GM18511 (cell line): ENCODE data around the gene TRIM68.

ENCODE experiments used
- ATAC-seq: cut with Tn5 transposase; IDR thresholded peaks from one replicate; pipeline ENCODE4 v1.9.1; 2021; ENCODE audit warnings: mild to moderate bottlenecking, moderate library complexity; ENCODE audit not compliant: unreplicated experiment

TRIM68 gene

DNA sequence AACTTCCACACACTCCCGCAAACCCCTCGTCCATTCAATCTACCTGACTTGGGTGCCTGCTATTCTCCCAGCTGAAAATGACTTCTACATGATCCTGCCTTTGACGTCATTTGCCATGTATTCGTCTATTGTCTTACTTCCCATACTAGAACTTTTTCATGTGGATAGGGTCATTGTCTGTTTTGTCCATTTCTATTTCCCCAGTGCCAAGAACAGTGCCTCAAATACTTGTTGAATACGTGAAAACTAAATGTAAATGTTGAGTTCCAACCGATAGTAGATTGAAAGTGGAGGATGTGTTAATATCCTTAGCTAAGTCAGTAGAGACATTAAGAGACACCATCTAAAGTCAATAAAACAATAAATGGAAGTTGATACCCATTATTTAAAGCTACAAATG lies 935 bp downstream of the TRIM68 start:
- ATAC-seq, result no peak

DNA sequence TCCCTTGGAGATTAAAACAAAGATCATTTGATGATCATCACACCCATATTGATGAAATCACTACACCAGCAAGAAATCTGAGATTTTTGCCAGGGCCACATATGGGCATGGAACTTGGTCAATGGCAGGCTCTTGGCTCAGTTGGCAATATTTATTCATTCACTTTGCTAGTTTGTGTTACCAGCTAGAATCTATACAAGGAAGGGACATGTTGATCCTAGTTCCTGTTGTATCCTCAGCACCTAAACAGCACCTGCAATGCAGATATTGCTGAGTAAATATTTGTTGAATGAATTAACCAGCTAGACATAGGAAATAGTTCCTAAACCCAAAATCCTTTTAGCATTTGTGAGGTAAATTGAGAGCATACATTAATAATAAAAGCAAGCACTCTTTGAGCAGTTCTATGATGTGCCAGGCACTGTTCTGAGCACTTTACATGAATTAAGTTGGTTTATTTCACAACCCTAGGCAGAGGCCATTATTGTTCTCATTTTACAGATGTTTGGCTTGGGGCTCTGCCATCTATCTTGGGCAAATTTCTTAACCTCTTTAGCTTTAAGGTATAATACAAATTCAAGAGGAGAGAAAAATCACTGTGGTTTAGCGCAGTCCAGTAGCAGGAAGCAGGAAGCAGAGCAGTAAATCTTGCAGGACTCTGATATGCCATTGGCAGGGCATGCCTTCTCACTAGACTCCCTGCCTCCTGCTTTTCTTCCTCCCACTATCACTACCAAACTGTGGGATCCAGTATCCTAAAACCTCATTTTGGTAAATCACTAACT lies 1.6 kb downstream of the TRIM68 start:
- no peak for ATAC-seq

DNA sequence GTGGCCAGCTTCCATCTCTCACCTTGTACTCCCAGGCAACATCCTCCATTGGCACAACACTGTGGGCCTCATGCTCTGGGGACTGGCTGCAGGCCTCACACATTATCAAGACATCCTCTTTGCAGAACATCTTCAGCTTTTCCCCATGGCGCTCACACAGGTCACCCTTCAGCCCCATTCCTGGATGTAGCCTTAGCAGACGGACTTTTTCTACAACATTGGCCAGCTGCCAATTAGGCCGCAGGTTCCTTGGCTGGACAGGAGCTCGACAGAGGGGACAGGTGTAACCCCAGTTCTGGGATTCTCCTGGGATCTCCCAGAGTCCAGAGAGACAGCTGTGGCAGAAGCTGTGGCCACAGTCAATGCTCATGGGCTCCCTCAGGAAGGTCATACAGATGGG lies 3.0 kb downstream of the TRIM68 start:
- no peak for ATAC-seq

DNA sequence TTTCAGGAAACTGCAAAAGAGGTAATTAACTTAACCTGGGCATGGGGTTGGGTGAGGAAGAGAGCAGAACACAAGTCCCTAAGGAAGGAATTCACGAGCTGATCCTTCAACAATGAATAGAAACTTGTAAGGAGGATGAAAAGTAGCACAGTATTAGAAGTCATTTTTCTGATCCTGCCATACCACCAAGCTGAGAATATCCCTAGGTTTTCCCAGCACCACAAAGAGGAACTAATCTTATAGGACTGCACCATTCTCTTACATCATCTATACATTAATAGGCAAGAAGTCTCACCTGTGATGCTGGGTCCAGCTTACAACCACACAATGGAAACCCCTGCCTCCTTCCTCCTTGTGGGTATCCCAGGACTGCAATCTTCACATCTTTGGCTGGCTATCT lies 14.3 kb downstream of the TRIM68 start, which contains the start of gene OR52I1:
OR52I1 (plus strand) TSS at position 301 of the 400 bp plus-strand sequence; CDS start at position 301, 0 bp downstream.
- ATAC-seq, result no peak

DNA sequence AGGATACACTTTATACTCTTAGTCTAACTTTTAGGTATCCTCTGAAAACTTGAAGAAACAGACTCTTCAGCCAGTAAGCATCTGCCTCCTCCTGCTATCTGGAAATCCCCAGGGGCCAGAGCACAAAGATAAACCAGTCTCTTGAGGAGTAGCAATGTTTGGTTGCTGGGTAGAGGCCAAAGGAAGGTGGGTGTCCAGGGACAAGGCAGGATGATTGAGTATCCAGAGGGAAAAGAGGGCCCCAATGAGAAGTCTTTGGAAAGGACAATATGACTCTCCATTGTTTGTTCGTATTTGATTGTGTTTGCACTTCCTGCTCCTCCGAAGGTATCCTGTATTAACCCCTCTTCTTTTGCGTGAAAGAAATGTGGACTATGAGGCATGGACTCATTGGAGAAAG lies 19.0 kb downstream of the TRIM68 start:
- no peak for ATAC-seq

DNA sequence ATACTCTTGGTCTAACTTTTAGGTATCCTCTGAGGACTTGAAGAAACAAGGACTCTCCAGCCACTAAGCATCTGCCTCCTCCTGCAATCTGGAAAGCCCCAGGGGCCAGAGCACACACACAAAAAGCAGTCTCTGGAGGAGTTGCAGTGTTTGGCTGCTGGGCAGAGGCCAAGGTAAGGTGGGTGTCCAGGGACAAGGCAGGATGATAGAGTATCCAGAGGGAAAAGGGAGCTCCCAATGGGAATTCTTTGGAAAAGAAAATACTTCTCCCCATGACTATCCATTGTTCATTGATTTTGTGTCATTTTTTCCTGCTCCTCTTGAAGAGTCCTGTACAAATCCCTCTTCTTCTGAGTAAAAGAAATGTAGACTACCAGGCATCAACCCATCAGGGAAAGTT lies 26.6 kb downstream of the TRIM68 start, which contains the start of gene OR52I2:
OR52I2 (plus strand) TSS at position 301 of the 400 bp plus-strand sequence.
- ATAC-seq, result no peak

DNA sequence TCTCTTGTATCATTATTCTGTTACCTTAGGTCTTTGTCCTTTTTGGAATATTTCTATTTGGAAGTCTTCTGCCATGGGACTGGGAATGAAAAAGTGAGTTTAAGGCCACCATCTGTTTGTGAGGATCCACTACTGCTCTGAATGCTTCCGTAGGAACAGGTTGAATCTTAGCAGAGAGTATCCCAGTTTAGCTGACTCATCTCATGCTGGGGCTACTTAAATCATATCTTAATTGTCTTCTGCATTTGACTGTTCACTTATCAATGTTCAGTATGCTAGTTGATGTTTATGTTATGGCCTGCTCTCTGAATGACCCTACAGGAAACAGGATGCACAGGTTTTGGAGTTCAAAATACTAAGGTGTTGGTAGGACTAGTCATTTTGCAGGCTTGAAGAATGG lies 27.9 kb downstream of the TRIM68 start:
- no peak for ATAC-seq

DNA sequence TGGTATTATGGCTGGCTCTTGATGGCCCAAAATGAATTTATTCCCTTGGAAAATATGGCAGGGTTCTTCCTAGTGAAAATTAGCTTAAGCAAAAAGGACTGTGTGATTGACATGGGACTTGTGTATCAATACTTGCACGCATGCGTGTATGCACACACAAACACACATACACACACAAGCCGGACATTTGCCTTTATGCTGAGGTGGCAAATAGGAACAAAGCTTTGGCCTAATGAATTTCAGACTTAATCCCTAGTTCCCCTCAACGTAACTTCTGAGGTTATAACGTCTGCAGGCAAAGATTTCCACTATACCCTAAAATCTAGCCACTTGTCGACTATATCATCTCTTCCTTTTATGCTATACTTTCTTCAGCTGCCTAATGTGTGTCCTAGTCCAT lies 29.4 kb downstream of the TRIM68 start:
- no peak for ATAC-seq

DNA sequence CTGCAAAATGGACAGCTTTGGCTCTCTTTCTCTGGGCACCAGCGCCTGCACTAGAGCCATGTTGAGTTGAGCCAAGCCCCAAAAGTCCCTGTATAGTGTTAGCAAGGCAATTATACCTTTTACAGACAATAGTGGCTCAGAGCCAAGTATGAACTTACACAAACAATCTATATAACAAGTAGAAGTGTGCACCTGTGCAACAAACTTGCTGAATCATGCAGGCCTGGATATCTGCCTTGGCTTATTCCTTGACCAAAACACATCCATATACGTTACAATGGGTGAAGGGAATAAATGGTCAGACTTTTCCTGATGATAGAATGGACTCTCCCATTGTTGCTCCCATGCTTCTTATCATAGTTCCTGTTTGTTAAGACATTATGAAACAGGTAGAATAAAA lies 30.3 kb downstream of the TRIM68 start:
- no peak for ATAC-seq

DNA sequence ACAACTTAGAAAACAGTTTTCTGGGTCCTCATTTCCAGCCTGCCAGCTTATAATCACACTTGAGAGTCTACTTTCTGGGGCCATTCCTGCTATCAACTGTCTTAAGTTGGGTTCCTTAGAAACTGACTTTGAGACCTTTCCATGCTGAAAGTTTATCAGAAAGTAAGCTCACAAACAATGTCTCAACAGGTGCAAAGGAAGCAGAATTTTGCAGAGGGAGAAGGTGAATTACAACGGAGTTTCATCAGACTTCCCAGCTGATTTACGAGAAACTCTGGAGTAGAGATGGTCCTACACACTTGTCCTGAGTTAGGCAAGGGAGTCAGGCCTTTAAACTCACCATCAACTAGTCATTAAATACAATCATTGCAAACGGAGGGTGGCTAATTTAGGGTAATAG lies 31.2 kb downstream of the TRIM68 start:
- no peak for ATAC-seq

DNA sequence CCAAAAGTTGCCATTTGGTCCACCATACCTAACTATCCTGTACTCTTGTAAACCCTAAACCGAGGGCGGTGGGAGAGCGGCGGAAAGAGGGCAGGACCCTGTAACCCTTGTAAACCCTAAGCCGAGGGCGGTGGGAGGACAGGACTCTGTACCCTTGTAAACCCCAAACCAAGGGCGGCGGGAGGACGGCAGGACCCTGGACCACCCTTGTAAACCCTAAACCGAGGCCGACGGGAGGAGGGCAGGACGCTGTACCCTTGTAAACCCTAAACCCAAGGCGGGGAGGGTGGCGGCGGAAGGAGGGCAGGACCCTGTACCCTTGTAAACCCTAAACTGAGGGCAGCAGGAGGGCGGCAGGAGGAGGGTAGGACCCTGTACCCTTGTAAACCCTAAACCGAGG lies 39.0 kb downstream of the TRIM68 start:
- ATAC-seq, result no peak

DNA sequence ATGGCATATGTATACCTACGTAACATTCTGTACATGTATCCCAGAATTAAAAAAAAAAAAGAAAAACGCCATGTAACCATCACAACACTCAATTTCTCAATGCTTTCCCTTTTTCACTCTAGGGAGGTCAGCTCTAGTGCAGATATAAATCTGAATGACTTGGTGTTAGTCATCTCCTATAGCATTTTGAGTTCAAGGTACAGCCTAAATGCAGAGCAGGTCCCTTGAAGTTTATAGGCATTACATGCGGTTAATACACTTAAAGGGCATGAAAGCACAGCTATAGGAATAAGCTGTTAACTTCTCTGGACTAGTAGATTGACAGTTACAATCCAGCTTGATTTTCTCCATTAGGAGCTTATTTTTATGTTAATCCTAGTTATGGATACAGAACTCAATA lies 42.7 kb downstream of the TRIM68 start:
- no peak for ATAC-seq

DNA sequence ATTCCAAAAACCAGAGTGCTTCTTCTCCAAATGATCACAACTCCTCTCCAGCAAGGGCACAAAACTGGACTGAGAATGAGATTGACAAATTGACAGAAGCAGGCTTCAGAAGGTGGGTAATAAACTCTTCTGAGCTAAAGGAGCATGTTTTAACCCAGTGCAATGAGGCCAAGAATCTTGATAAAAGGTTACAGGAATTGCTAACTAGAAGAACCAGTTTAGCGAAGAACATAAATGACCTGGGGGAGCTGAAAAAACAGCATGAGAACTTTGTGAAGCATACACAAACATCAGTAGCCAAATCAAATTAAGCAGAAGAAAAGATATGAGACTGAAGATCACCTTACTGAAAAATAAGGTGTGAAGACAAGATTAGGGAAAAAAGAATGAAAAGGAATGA lies 47.6 kb downstream of the TRIM68 start:
- ATAC-seq, result no peak

DNA sequence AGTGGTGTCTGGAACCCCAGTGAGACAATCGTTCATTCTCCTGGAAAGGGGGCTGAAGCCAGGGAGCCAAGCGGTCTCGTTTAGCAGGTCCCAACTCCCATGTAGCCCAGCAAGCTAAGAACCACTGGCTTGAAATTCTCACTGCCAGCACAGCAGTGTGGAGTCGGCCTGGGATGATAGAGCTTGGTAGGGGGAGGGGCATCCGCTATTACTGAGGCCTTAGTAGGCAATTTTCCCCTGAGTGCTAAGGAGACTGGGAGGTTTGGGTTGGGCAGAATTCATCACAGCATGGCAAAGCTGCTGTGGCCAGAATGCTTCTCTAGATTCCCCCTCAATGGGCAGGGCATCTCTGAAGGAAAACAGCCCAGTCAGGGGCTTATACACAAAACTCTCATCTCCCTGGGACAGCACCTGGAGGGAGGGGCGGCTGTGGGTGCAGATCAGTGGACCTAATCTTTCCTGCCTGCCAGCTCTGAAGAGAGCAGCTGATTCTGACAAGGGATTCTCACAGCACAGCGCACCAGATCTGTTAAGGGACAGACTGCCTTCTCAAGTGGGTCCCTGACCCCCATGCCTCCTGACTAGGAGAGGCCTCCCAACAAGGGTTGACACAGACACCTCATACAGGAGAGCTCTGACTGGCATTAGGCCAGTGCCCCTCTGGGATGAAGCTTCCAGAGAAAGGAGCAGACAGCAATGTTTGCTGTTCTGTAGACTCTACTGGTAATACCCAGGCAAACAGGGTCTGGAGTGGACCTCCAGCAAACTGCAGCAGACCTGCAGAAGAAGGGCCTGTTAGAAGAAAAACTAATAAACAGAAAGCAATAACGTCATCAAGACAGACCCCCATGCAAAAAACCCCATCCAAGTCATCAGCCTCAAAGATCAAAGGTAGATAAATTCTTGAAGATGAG lies 48.2 kb downstream of the TRIM68 start:
- no peak for ATAC-seq

DNA sequence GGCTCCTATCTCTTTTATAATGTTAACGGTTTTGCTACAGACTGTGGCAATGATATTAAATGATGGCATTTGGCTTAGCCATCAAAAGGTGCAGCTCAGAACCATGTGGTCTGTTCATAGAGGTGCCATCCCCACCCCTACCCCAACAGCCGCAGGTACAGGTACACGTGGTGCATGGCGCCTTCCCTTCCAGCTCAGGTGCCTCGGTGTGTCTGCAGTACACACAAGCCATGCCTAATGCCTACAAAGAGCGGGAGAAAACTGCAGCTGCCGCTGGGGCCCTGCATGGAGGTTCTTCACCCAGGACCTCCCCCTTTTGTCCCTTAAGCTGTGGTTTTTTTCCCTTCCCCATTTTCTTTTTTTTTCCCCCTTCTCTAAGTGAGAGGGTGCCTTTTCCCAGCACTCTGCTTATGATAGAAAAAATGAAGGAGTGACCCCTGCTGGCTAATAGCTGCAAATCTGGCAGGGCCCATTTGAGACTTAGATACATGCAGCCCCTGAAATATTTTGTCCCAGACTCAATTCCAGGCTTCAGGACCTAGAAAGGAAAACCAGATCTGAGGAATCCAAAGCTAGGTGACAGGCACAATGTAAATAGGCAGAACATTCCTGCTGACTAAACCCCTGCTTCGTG lies 56.6 kb downstream of the TRIM68 start:
- no peak for ATAC-seq
